Liver (tissue), 9 donors: ENCODE measurements around the gene RAB31. TPM values are rescaled to one million over a fixed set of nuclear protein-coding genes. Genes with fewer than 3 reads are reported as not detected.

Experiments
- DNase-seq: peaks from one replicate; pipeline ENCODE4 v3.0.0-alpha.2; 2017; ENCODE audit warnings: low spot score
- H3K27ac ChIP-seq, 2 donors: one replicate each; pipeline ENCODE4 v1.7.0; 2013; ENCODE audit warnings: inconsistent platforms in 2 of 2, low read length in 2 of 2, control low read depth in 1 of 2, low read depth in 1 of 2, mild to moderate bottlenecking in 1 of 2
- H3K27me3 ChIP-seq, 4 donors: one replicate each; pipeline versions ENCODE4 v1.6.1 to v1.7.0; 2013; ENCODE audit warnings: low read length in 3 of 4, inconsistent platforms in 1 of 4, mild to moderate bottlenecking in 1 of 4, moderate library complexity in 1 of 4; ENCODE audit not compliant: control insufficient read depth in 4 of 4, insufficient read depth in 4 of 4
- H3K36me3 ChIP-seq, 4 donors: one replicate each; pipeline versions ENCODE4 v1.6.1 to v1.7.0; 2013; ENCODE audit warnings: low read length in 3 of 4, mild to moderate bottlenecking in 3 of 4, low read depth in 1 of 4, moderate library complexity in 1 of 4; ENCODE audit not compliant: control insufficient read depth in 4 of 4, insufficient read depth in 3 of 4
- H3K4me1 ChIP-seq, 4 donors: one replicate each; pipeline versions ENCODE4 v1.6.1 to v1.7.0; 2013; ENCODE audit warnings: low read length in 3 of 4, mild to moderate bottlenecking in 3 of 4, moderate library complexity in 1 of 4; ENCODE audit not compliant: control insufficient read depth in 4 of 4, insufficient read depth in 4 of 4
- H3K4me3 ChIP-seq, 3 donors: one replicate each; pipeline versions ENCODE4 v1.6.1 to v1.7.0; 2013; ENCODE audit warnings: low read length in 3 of 3, control low read depth in 1 of 3, low read depth in 1 of 3, mild to moderate bottlenecking in 1 of 3
- H3K9ac ChIP-seq, 2 donors: one replicate each; pipeline ENCODE4 v1.7.0; 2013; ENCODE audit warnings: low read length in 2 of 2, mild to moderate bottlenecking in 2 of 2, moderate library complexity in 2 of 2, control low read depth in 1 of 2, low read depth in 1 of 2
- H3K9me3 ChIP-seq, 4 donors: one replicate each; pipeline versions ENCODE4 v1.6.1 to v1.7.0; 2013; ENCODE audit warnings: low read length in 3 of 4; ENCODE audit not compliant: control insufficient read depth in 4 of 4
- EGR1 ChIP-seq, 2 donors: IDR thresholded peaks; 2 replicates each; pipeline ENCODE4 v1.6.1; 2016 to 2018; ENCODE audit warnings: antibody characterized with exemption in 2 of 2, low read depth in 2 of 2
- FOXA1 ChIP-seq: IDR thresholded peaks from 2 replicates; pipeline ENCODE4 v1.6.1; 2016; ENCODE audit warnings: antibody characterized with exemption
- FOXA2 ChIP-seq: IDR thresholded peaks from 2 replicates; pipeline ENCODE4 v1.6.1; 2016; ENCODE audit warnings: antibody characterized with exemption
- GABPA ChIP-seq, 2 donors: IDR thresholded peaks in 1 of 2; conservative IDR thresholded peaks in 1 of 2; 2 replicates each; pipeline ENCODE4 v1.6.1; 2016; ENCODE audit warnings: antibody characterized with exemption in 2 of 2, mild to moderate bottlenecking in 1 of 2, moderate library complexity in 1 of 2
- HNF4A ChIP-seq, 2 donors: conservative IDR thresholded peaks; 2 replicates each; pipeline ENCODE4 v1.6.1; 2016; ENCODE audit warnings: antibody characterized with exemption in 2 of 2, mild to moderate bottlenecking in 2 of 2
- HNF4G ChIP-seq: IDR thresholded peaks from 2 replicates; pipeline ENCODE4 v1.6.1; 2016; ENCODE audit warnings: antibody characterized with exemption
- JUND ChIP-seq, 2 donors: IDR thresholded peaks; 2 replicates each; pipeline ENCODE4 v1.6.1; 2016; ENCODE audit warnings: antibody characterized with exemption in 2 of 2
- MAX ChIP-seq: IDR thresholded peaks from 2 replicates; pipeline ENCODE4 v1.6.1; 2016; ENCODE audit warnings: antibody characterized with exemption
- NR2F2 ChIP-seq: IDR thresholded peaks from 2 replicates; pipeline ENCODE4 v1.6.1; 2016; ENCODE audit warnings: antibody characterized with exemption
- RAD21 ChIP-seq, 2 donors: IDR thresholded peaks; 2 replicates each; pipeline ENCODE4 v1.6.1; 2016; ENCODE audit warnings: antibody characterized with exemption in 2 of 2, mild to moderate bottlenecking in 2 of 2
- REST ChIP-seq: IDR thresholded peaks from 2 replicates; pipeline ENCODE4 v1.6.1; 2016; ENCODE audit warnings: antibody characterized with exemption, mild to moderate bottlenecking
- RXRA ChIP-seq, 2 donors: IDR thresholded peaks; 2 replicates each; pipeline ENCODE4 v1.6.1; 2017 to 2018; ENCODE audit warnings: antibody characterized with exemption in 2 of 2, mild to moderate bottlenecking in 1 of 2
- SP1 ChIP-seq: IDR thresholded peaks from 2 replicates; pipeline ENCODE4 v1.6.1; 2018; ENCODE audit warnings: antibody characterized with exemption, mild to moderate bottlenecking
- TAF1 ChIP-seq: conservative IDR thresholded peaks from 2 replicates; pipeline ENCODE4 v1.6.1; 2016; ENCODE audit warnings: antibody characterized with exemption, mild to moderate bottlenecking
- YY1 ChIP-seq: IDR thresholded peaks from 2 replicates; pipeline ENCODE4 v1.6.1; 2016; ENCODE audit warnings: antibody characterized with exemption, mild to moderate bottlenecking
- WGBS: extraction: QIAGEN DNeasy Blood & Tissue Kit; methylation state at CpG from one replicate; pipeline ENCODE4 v1.1.7; 2013; 5-methylcytosine and 5-hydroxymethylcytosine counted together
- polyA plus RNA-seq, 2 donors: library from polyadenylated mRNA; stranded (reverse) in 1 of 2; unstranded in 1 of 2; fragments of 200-250 nt in 1 of 2; fragments of >200 nt in 1 of 2; fragmentation: Nextera tagmentation in 1 of 2; extraction: Ambion mirVana in 1 of 2; gene quantifications; one replicate each; pipeline versions ENCODE4 v1.2.1 to v1.2.3, GENCODE V29; 2013 to 2015
- total RNA-seq, 2 donors: library from RNA; depleted of rRNA; stranded (reverse); fragments of >200 nt; gene quantifications; one replicate each; pipeline ENCODE4 v1.2.3, GENCODE V29; 2014
- TF ChIP-seq, protein P1 (sequence below): fragments of 150-350 bp; IDR thresholded peaks from 2 replicates; pipeline ENCODE4 v1.5.1; 2017; ENCODE audit warnings: improper control_type of control experiment, low read depth, low read length; ENCODE audit not compliant: missing input control
- TF ChIP-seq, protein P2 (sequence below): IDR thresholded peaks from 2 replicates; pipeline ENCODE4 v1.6.1; 2016; ENCODE audit warnings: antibody characterized with exemption
- TF ChIP-seq, protein P3 (sequence below): IDR thresholded peaks from 2 replicates; pipeline ENCODE4 v1.6.1; 2016; ENCODE audit warnings: antibody characterized with exemption
- donor health status: healthy.
- donor health status: healthy.
- donor health status: healthy.
- donor health status: healthy.
- donor health status: healthy.

RAB31 gene
- total and polyA plus RNA-seq, 4 donors: 3.6 to 12.8 (median 9.7) TPM

DNA sequence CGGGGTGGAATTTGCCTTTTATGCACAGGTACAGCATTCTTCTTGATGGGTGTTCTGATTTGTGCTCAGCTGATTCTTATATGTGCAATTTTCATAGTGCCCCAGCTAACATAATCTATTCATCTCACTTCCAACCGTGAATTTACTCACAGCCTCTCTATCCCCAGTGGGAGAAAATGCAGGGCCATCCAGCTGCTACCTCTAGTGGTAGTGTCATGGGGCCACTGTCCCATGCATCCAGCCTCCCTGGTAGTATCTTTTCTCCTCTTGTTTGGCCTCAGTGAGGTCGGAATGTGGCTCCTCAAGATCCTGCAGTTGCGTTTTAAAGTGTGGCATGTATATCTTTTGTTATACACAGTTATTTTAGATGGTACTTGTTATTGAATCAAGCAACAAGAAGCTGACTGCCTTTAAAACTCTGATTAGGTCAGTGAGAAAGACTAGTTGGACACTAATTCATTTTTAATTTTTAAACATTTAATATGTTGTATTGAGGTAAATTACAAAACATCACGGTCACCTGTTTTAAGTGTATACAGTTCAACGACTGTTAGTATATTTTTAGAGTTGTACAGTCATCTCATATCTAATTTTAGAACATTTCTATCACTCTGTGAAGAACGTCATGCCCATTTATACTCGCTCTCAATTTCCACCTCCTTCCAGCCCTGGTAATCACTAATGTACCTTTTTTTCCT, 109.8 kb downstream of the RAB31 start:
- Histone ChIP-seq H3K27ac (no peak overlapping the region), H3K9ac (no peak overlapping the region), H3K4me3 (no peak overlapping the region), H3K9me3 (peaks cover 0 to 2% (median 0%) of the 10 kb centered on the region in 4 donors), H3K27me3 (no peaks in the 10 kb centered on the region), H3K4me1 (no peaks in the 10 kb centered on the region), H3K36me3 (no peaks in the 10 kb centered on the region)
- DNase-seq: no peak
- TF ChIP-seq JUND (IDR thresholded peaks at IDR 0.05): no peak
- TF ChIP-seq YY1: no peak
- TF ChIP-seq HNF4G: no peak
- TF ChIP-seq GABPA (IDR thresholded peaks at IDR 0.05 in 1 of 2, conservative IDR thresholded peaks at IDR 0.05 in 1 of 2): no peak
- TF ChIP-seq TAF1: no peak
- TF ChIP-seq, protein P1, sequence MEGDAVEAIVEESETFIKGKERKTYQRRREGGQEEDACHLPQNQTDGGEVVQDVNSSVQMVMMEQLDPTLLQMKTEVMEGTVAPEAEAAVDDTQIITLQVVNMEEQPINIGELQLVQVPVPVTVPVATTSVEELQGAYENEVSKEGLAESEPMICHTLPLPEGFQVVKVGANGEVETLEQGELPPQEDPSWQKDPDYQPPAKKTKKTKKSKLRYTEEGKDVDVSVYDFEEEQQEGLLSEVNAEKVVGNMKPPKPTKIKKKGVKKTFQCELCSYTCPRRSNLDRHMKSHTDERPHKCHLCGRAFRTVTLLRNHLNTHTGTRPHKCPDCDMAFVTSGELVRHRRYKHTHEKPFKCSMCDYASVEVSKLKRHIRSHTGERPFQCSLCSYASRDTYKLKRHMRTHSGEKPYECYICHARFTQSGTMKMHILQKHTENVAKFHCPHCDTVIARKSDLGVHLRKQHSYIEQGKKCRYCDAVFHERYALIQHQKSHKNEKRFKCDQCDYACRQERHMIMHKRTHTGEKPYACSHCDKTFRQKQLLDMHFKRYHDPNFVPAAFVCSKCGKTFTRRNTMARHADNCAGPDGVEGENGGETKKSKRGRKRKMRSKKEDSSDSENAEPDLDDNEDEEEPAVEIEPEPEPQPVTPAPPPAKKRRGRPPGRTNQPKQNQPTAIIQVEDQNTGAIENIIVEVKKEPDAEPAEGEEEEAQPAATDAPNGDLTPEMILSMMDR: no peak
- no peak for TF ChIP-seq FOXA1
- no peak for TF ChIP-seq SP1
- TF ChIP-seq RXRA (IDR thresholded peaks at IDR 0.05): no peak
- no peak for TF ChIP-seq EGR1 (IDR thresholded peaks at IDR 0.05; ENCODE audit: low read depth in 2 of 2)
- TF ChIP-seq FOXA2: no peak
- TF ChIP-seq REST: no peak
- no peak for TF ChIP-seq MAX
- no peak for TF ChIP-seq HNF4A (conservative IDR thresholded peaks at IDR 0.05)
- TF ChIP-seq, protein P2, sequence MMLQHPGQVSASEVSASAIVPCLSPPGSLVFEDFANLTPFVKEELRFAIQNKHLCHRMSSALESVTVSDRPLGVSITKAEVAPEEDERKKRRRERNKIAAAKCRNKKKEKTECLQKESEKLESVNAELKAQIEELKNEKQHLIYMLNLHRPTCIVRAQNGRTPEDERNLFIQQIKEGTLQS: no peak
- no peak for TF ChIP-seq RAD21 (IDR thresholded peaks at IDR 0.05)
- no peak for TF ChIP-seq NR2F2
- TF ChIP-seq, protein P3, sequence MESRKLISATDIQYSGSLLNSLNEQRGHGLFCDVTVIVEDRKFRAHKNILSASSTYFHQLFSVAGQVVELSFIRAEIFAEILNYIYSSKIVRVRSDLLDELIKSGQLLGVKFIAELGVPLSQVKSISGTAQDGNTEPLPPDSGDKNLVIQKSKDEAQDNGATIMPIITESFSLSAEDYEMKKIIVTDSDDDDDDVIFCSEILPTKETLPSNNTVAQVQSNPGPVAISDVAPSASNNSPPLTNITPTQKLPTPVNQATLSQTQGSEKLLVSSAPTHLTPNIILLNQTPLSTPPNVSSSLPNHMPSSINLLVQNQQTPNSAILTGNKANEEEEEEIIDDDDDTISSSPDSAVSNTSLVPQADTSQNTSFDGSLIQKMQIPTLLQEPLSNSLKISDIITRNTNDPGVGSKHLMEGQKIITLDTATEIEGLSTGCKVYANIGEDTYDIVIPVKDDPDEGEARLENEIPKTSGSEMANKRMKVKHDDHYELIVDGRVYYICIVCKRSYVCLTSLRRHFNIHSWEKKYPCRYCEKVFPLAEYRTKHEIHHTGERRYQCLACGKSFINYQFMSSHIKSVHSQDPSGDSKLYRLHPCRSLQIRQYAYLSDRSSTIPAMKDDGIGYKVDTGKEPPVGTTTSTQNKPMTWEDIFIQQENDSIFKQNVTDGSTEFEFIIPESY: no peak
- WGBS: 88% methylated on average over 8 of the region's 8 CpGs
